Transverse colon (tissue), 4 donors: Measurements from ENCODE around the gene VARS1.

Source experiments
- CTCF ChIP-seq, 5 experiments: fragments of 200-600 bp in 3 of 5; fragments of 450-650 bp in 2 of 5; sonication (generic) in 3 of 5; IDR thresholded peaks; 1 replicate in 2 of 5; 2 replicates in 3 of 5; pipeline ENCODE4 v1.5.1; 2016 to 2017; ENCODE audit warnings: antibody characterized with exemption in 5 of 5, inconsistent platforms in 3 of 5, mild to moderate bottlenecking in 2 of 5, moderate library complexity in 1 of 5
- EP300 ChIP-seq: sonication (generic); formaldehyde crosslinking; IDR thresholded peaks from one replicate; pipeline ENCODE4 v1.6.1; 2017; ENCODE audit warnings: antibody characterized with exemption, low read depth
- POLR2A ChIP-seq: fragments of 450-650 bp; IDR thresholded peaks from one replicate; pipeline ENCODE4 v1.6.1; 2016; ENCODE audit warnings: antibody characterized with exemption, mild to moderate bottlenecking, moderate library complexity
- POLR2AphosphoS5 ChIP-seq, 3 donors: sonication (generic); formaldehyde crosslinking; IDR thresholded peaks; one replicate each; pipeline ENCODE4 v1.6.1; 2016; ENCODE audit warnings: antibody characterized with exemption in 3 of 3

- no peak for TF ChIP-seq CTCF (IDR thresholded peaks at IDR 0.05)
- peak; percentile 86 to 88 (median 86) for TF ChIP-seq POLR2AphosphoS5 (IDR thresholded peaks at IDR 0.05)
- peak; percentile 66 for TF ChIP-seq POLR2A
- peak; percentile 4 for TF ChIP-seq EP300
Measured at GRCh38 chr6:31822036-31822821, 26.7 kb upstream of the VARS1 start.
